NCI-H774 (cell line): ENCODE measurements around the gene C1QL4.
"Not testable (repeated sequence)": the region's sequence is repeated elsewhere in the genome, so short reads cannot be mapped to it uniquely, and the experiment has no call there.

Source experiments
- DNase-seq: peaks from one replicate; lab custom pipeline; 2025; lab: John Stamatoyannopoulos, UW

Gene C1QL4

DNA sequence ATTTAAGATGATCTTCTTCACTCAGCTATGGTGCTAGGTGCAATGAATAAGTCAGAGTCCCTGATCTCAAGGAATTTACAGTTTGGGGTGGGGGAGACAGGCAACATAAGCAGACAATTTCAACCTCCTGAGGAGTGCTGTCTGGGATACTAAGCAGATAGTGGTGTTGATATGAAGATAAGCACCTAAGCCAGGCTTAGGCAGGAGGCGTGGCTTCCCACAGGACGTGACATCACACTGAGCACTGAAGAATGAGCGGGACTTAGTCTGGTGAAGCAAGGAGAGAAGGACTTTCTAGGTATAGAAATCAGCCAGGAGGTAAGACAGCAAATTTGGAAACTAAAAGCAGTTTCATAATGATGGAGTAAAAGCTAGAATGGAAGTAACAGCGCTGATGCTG, 35.2 kb downstream of the C1QL4 start:
- DNase-seq, result no peak

DNA sequence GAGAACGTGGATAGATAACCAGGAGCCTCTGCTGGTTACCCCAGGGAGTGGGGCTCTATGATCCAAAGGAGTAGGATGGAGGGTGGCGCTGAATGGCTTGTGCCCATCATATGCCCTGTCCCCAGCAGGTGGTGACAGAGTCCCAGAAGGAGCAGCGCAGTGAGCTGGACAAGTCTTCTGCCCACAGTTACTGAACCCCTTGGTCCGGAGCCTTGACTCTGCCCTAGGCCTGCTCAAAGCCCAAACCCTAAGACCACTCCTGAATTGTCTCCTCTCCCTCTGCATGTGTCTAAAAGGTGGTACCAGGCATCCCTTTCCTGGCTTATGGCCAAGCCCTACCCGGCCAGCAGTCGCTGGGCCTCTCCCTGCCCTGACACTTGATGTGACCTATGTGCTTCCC, 38.8 kb downstream of the C1QL4 start:
- DNase-seq, result no peak

DNA sequence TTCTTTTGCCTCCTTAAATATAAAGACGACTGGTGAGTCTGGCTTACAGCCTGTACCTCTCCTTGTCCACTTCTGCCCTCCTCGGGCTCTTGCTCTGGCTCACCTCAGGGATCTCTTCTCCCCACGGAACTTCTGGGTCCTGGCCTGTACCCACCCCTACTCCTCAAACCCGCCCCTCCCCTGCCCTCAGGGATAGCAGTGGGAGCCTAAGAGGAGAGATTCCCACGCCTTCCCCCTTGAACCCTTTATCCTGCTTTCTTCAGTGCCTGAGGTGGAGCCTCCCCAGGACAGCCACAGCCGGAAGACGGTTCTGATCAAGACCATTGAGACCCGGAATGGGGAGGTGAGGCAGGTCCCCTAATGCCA, 39.3 kb downstream of the C1QL4 start:
- DNase-seq, result no peak

DNA sequence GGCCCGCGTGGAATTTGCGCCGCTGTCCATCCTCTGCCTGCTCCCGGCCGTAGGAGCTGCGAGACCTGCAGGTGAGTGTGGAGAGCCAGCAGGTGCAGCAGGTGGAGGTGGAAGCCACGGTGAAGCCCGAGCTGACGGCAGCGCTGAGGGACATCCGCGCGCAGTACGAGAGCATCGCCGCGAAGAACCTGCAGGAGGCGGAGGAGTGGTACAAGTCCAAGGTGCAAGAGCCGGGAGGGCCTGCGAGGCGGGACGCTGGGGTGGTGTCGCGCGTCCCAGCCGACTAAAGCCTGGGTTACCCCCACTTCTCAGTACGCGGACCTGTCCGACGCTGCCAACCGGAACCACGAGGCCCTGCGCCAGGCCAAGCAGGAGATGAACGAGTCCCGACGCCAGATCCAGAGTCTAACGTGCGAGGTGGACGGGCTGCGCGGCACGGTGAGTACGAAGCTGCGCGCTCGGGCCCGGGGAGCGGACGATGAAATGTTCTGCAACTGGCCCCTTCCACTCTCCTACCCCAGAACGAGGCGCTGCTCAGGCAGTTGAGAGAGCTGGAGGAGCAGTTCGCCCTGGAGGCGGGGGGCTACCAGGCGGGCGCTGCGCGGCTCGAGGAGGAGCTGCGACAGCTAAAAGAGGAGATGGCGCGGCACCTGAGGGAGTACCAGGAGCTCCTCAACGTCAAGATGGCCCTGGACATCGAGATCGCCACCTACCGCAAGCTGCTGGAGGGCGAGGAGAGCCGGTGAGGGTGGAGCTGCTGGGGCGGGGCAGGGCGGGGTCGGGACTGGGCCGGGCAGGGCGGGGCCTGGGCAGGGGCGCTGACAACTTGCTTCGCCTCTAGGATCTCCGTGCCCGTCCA, 39.9 kb downstream of the C1QL4 start:
- peak; percentile 65 for DNase-seq

DNA sequence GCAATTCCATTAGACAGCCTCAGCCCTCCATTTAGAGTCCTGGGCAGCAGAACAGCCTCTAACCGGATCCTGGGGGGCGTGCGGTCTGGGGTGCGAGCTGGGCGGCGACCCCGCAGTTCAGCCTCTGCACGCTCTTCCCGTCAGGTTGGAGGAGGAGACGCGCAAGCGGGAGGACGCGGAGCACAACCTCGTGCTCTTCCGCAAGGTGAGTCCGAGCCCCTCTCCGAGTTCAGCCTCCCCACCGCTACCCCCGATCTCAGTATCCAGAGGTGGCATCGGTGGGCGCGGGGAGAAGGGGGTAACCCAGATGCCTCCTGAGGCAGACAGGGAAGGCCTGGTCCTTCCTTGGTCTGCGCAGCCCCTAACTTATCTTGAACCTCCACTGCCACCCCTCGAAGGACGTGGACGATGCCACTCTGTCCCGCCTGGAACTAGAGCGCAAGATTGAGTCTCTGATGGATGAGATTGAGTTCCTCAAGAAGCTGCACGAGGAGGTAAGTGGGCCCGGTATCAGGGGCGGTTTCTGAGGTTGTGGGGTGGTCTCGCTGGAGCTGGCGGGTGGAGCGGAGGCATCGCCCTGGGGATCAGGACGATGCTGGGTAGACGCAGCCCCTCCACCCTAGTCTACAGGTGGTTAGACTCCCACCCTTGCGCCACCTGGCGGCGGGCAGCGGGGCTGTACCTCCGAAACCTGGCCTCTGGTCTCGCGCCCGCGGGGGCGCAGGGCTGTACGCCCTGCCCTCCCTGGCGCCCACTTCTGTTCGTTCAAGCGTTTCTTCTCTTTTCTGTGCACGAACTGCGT, 40.8 kb downstream of the C1QL4 start:
- peak; percentile 53 for DNase-seq

DNA sequence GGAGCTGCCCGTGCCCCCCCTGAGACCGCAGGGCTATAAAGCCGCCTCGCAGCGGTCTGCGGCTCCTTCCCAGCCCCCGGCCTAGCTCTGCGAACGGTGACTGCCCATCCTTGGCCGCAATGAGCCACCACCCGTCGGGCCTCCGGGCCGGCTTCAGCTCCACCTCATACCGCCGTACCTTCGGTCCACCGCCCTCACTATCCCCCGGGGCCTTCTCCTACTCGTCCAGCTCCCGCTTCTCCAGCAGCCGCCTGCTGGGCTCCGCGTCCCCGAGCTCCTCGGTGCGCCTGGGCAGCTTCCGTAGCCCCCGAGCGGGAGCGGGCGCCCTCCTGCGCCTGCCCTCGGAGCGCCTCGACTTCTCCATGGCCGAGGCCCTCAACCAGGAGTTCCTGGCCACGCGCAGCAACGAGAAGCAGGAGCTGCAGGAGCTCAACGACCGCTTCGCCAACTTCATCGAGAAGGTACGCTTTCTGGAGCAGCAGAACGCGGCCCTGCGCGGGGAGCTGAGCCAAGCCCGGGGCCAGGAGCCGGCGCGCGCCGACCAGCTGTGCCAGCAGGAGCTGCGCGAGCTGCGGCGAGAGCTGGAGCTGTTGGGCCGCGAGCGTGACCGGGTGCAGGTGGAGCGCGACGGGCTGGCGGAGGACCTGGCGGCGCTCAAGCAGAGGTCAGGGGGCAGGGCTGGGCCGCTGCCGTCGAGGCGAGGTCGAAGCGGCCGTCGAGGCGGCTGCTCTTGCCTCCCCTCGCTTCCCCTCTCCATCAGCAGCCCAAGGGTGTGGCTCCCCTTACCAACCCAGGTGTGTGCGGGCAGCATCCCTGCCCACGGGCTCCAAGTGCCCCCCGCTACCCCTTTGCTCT, 41.7 kb downstream of the C1QL4 start, which contains the start of gene PRPH:
PRPH (plus strand) TSS at position 66 of the 855 bp plus-strand sequence; CDS start at position 120, 54 bp downstream.
- no peak for DNase-seq

DNA sequence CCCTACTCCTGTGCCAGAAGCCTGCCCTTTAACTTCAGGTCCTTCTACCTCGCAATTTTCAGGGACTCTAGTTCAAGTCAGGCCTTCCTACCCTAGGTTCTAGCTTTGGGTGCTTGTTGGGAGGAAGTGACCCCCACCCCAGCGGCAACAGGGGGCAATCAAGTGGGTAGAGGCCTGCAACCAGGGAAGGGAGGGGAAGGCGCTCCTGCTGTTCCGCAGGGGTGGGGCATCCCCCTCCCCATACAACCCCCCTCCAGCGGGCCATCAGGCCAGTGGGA, 42.2 kb downstream of the C1QL4 start:
- no peak for DNase-seq

DNA sequence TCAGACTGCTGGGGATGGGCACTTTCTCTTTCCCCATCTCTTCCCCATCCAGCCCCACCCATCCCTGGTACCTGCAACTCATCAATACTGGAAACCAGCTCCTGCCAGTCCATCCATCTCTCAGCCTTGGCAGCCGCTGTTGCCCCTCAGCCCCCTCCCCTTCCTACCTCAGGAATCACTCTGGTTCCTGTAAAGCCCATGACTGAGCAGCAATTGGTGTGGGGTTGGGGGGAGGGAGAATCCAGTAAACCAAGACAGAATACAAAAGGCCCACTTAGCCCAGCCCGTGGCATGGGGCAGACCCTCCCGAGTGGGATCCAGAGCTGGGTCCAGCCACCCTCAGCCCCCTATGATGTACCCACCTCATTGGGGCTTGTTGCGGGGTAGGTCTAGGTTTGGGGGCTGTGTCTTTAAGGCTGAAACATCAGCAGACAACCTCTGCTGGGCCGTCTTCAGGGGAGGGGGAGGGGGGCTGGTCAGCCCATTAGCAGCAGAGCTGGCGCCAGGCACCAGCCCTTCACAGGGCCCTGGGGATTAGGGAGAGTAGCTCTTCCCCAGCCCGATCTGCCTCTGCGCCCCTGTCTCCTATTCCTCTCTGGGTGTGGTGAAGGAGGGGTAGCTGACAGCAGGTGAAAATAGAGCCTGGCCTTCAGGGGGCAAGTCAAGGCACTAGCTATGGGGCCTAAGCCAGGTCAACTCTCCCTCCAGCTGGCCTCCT, 42.7 kb downstream of the C1QL4 start:
- DNase-seq, result no peak

DNA sequence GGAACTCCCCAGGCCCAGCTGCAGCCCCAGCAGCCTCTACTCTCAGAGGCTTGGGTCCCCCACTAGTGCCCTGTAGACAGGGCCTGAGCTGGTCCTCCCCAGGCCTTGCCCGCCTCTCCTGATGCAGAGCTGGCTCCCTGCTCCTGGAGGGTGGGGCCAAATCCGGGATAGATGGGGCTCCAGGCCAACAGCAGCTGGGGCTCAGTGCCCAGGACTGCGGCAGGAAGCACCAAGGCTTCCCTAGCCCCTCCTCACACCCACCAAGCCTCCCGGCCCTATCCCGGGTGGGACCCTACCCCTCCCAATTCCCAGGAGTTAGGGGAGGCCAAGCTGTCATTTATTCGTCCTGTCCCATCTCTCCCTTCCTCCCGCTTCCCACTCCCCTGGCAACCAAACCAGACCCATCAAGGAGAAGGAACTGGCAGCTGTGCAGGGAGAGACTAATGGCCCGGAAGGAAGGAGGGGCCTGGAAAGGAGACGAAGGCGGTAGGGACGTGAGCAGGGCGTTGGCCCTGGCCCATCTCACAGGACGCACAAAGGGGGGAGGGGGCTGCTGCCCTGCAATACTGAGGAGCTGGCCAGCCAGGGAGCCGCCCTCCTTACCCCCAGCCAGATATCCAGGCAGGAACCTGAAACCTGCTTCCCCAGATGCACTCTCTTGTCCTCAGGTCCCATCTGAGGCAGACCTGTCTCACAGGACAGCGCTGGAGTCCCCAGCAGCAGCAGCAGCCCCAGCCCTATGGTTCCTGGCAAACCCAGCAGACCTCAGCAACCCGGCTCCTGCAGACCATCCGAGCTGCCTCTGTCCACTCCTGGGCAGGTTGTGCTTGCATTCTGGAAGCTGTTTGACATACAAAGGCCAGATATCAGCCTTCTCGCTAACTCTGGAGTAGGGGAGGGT, 43.7 kb downstream of the C1QL4 start:
- DNase-seq, result no peak

DNA sequence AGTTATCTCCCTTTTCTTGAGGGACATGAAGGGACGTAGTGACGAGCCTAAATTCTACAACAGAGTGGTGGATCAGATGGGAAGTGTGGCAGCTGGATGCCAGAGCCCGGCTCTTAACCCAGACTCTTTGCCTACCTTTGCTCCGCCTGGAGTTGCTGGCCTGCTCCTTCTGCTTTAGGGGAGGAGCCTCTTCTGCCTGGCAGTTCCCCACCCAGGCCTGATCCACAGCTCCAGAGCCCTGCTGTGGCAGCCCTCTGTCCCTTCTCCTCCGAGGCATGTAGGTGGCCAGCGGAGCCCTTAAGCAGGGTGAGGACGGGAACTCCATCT, 44.3 kb downstream of the C1QL4 start:
- DNase-seq, result no peak

DNA sequence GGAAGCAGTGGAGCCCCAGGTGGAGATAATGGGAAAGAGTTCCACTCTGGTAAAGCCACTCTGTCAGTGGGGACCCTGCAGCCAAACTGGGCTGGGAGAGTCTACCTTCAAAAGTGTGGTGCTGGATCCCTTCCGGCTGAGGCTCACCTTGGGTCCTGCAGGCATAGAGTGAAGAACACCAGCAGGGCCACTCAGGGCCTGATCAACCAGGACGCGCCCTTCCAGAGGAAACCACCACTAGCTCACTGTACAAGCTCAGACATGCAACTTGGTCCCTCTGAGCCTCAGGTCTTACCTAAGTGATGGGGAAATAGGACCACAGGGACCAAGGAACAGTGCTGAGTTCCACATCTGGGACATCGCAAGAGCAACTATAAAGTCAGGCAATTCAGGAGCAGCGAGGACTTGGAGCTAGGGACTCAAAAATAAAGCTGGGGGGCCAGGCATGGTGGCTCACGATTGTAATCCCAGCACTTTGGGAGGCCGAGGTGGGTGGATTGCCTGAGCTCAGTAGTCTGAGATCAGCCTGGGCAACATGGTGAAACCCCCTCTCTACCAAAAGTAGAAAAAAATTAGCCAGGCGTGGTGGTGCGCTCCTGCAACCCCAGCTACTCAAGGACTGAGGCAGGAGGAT, 47.9 kb downstream of the C1QL4 start:
- no peak for DNase-seq

DNA sequence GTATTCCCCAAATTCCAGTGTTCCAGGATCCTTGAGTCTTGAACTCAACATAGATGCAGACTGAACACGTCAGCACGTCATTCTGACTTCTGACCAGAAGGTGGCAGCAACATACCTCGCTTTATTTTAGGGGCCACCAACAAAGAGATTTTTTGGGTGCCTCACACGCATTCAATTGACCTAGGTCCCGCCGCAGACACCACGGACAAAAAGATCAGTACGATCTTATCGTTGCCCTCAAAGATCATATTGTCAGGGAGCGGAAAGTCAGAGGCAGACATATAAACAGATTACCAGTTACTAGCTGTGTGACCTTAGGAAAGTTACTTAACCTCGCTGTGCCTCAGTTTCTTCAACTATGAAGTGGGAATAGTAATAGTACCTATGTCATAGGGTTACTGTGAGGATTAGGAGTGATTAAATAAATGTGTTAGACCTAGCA, 48.6 kb downstream of the C1QL4 start:
- DNase-seq, result peak; percentile 38

DNA sequence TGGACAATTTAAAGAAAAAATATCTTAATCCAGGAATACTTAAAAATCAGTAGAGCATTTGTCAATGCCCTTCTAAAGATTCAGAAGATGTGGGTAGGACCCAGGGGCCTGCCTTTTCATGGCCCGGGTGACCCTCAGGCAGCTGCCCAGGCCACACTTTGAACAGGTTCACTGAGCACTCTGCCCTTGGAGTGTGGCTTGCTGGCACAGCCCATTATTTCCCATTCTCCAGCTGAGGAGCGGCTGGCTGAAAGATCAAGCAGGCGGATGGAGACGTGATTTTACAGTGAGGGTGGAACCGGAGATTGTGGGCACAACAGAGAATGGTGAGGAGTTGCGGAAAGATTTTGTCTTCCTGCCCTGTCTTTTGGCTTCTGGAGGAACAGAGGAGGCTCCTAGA, 49.1 kb downstream of the C1QL4 start:
- no peak for DNase-seq

DNA sequence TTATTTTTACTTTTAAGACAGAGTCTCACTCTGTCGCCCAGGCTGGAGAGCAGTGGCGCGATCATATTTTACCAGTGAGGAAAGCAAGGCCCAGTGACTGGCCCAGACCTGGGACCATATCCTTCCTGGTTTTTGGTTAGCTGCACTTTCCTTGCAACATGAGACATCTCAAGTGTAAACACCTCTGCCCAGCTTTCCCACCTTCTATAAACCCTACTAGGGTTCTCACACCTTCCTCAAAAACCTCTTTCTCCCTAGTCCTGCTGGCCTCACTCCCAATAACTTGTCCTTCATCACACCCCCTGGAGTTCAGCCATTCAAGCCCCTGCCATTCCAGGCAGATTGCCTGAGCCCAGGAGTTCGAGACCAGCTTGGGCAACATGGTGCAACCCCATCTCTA, 52.3 kb downstream of the C1QL4 start:
- DNase-seq, result no peak

DNA sequence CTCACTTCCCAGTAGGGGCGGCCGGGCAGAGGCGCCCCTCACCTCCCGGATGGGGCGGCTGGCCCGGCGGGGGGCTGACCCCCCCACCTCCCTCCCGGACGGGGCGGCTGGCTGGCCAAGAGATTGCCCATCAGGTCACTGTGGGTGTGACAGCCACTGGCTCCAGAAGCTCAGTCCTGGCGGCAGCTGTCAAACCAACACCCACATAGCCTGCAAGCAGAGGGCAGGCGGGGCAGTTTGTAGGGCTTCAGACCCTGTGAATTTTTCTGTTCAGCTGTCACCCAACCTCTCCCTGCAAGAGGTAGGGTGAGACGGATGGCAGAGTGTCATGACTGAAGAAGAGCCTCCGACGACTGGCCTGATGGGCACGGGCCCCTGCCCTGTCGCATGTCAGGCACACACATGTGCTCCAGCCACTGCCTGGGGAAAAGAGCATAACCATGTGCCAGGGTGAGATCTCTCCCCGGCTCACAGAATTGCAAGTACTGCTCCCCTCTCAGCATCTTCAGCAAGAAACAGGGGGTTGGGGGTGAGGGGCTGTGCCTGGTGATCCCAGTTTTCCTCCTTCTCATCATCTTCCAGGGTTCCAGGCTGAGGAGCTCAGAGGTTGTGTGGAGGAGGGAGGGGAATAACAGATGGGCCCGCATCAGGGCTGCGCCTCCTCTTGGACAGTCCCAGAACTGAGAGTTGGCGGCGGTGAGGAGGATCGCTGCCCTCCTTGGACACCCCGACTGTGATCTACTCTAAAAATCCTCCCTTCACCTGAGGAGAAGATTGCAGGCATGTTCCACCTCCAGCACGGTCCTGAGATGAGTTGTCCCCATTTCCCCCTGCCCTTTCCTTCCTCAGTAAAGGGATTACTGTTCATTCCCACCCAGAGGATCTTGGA, 53.2 kb downstream of the C1QL4 start:
- no peak for DNase-seq

DNA sequence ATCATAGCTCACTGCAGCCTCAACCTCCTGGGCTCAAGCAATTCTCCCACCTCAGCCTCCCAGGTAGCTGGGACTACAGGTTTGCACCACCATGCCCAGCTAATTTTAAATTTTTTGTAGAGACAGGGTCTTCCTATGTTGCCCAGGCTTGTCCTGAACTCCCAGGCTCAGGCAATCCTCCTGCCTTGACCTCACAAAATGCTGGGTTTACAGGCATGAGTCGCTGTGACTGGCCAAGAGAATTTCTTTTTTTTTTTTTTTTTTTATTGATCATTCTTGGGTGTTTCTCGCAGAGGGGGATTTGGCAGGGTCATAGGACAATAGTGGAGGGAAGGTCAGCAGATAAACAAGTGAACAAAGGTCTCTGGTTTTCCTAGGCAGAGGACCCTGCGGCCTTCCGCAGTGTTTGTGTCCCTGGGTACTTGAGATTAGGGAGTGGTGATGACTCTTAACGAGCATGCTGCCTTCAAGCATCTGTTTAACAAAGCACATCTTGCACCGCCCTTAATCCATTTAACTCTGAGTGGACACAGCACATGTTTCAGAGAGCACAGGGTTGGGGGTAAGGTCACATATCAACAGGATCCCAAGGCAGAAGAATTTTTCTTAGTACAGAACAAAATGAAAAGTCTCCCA, 54.1 kb downstream of the C1QL4 start:
- not testable (repeated sequence) for DNase-seq
